GM21515 (cell line): ENCODE results near the gene HAVCR1.
A peak's percentile ranks its signal among the peaks of the same experiment; 100 is the strongest.
"Not testable (repeated sequence)": the region's sequence is repeated elsewhere in the genome, so short reads cannot be mapped to it uniquely, and the experiment has no call there.

Experiments used
- ATAC-seq: cut with Tn5 transposase; IDR thresholded peaks from one replicate; pipeline ENCODE4 v1.9.1; 2021; ENCODE audit not compliant: unreplicated experiment

Gene HAVCR1

GRCh38 chr5:157059093-157059539 lies at the start of gene HAVCR1:
Gene HAVCR1, minus strand, starts transcription at chr5:157059116. Its CDS starts 1,173 bp downstream, at chr5:157057943.
- no peak for ATAC-seq

- no peak for ATAC-seq
Measured at GRCh38 chr5:157107508-157107907, 48.6 kb upstream of the HAVCR1 start.

GRCh38 chr5:157106630-157107461 lies 47.9 kb upstream of the HAVCR1 start:
- ATAC-seq = no peak

GRCh38 chr5:157100140-157100679 lies 41.3 kb upstream of the HAVCR1 start:
- no peak for ATAC-seq

GRCh38 chr5:157088342-157088990 lies 29.6 kb upstream of the HAVCR1 start:
- peak; percentile 84 for ATAC-seq

GRCh38 chr5:157086751-157087359 lies 27.9 kb upstream of the HAVCR1 start:
- ATAC-seq = no peak

GRCh38 chr5:157085930-157086329 lies 27.0 kb upstream of the HAVCR1 start:
- ATAC-seq = no peak

- no peak for ATAC-seq
Measured at GRCh38 chr5:157080286-157080685, 21.4 kb upstream of the HAVCR1 start.

GRCh38 chr5:157076558-157076957 lies 17.6 kb upstream of the HAVCR1 start:
- no peak for ATAC-seq

GRCh38 chr5:157072508-157072907 lies 13.6 kb upstream of the HAVCR1 start:
- ATAC-seq = no peak

- no peak for ATAC-seq
Measured at GRCh38 chr5:157069949-157070348, 11.0 kb upstream of the HAVCR1 start.

- no peak for ATAC-seq
Measured at GRCh38 chr5:157068785-157069184, 9.9 kb upstream of the HAVCR1 start.

- no peak for ATAC-seq
Measured at GRCh38 chr5:157068339-157068738, 9.4 kb upstream of the HAVCR1 start.

- ATAC-seq = no peak
Measured at GRCh38 chr5:157067005-157067404, 8.1 kb upstream of the HAVCR1 start.

- ATAC-seq = no peak
Measured at GRCh38 chr5:157066080-157066479, 7.2 kb upstream of the HAVCR1 start.

- no peak for ATAC-seq
Measured at GRCh38 chr5:157063776-157064430, 5.0 kb upstream of the HAVCR1 start.

- no peak for ATAC-seq
Measured at GRCh38 chr5:157059891-157060290, 975 bp upstream of the HAVCR1 start.

GRCh38 chr5:157057459-157058370 lies 1.2 kb downstream of the HAVCR1 start:
- no peak for ATAC-seq

- not testable (repeated sequence) for ATAC-seq
Measured at GRCh38 chr5:157056848-157057247, 2.1 kb downstream of the HAVCR1 start.
